ENCODE data around the gene CTXND1.

The CTXND1 gene

DNA sequence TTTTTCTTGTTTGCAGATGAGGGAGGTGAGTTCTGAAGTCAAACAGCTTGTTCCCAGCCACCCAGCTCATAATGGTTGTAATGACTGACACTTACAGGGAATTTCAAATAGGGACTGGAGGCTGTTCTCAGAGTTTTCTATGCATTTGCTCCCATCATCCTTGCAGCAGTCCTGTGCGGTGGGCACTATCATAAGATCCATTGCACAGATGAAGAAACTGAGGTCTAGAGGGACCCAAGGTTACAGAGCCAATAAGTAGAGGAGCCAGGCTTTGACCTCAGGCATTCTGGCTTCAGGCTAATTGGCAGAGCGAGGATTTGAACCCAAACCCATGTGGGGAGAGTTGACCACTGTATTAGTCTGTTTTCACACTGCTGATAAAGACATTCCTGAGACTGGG, 66.9 kb downstream of the CTXND1 start:
- TF ChIP-seq ZBTB7A (IDR thresholded peaks at IDR 0.05; ENCODE audit: low read depth), result no peak
- no peak for TF ChIP-seq RAD21 (IDR thresholded peaks at IDR 0.05; ENCODE audit: low read depth)
- no peak for TF ChIP-seq CEBPB (IDR thresholded peaks at IDR 0.05)
- TF ChIP-seq TEAD4 (IDR thresholded peaks at IDR 0.05), result no peak
- no peak for TF ChIP-seq EP300 (IDR thresholded peaks at IDR 0.05; ENCODE audit: borderline replicate concordance)
- TF ChIP-seq TAF1 (IDR thresholded peaks at IDR 0.05; ENCODE audit: low read depth), result no peak
- TF ChIP-seq TCF12 (IDR thresholded peaks at IDR 0.05; ENCODE audit: low read depth), result no peak
- no peak for TF ChIP-seq NFIC (IDR thresholded peaks at IDR 0.05)
- TF ChIP-seq YY1 (IDR thresholded peaks at IDR 0.05; ENCODE audit: low read depth), result no peak
- TF ChIP-seq, protein P1, sequence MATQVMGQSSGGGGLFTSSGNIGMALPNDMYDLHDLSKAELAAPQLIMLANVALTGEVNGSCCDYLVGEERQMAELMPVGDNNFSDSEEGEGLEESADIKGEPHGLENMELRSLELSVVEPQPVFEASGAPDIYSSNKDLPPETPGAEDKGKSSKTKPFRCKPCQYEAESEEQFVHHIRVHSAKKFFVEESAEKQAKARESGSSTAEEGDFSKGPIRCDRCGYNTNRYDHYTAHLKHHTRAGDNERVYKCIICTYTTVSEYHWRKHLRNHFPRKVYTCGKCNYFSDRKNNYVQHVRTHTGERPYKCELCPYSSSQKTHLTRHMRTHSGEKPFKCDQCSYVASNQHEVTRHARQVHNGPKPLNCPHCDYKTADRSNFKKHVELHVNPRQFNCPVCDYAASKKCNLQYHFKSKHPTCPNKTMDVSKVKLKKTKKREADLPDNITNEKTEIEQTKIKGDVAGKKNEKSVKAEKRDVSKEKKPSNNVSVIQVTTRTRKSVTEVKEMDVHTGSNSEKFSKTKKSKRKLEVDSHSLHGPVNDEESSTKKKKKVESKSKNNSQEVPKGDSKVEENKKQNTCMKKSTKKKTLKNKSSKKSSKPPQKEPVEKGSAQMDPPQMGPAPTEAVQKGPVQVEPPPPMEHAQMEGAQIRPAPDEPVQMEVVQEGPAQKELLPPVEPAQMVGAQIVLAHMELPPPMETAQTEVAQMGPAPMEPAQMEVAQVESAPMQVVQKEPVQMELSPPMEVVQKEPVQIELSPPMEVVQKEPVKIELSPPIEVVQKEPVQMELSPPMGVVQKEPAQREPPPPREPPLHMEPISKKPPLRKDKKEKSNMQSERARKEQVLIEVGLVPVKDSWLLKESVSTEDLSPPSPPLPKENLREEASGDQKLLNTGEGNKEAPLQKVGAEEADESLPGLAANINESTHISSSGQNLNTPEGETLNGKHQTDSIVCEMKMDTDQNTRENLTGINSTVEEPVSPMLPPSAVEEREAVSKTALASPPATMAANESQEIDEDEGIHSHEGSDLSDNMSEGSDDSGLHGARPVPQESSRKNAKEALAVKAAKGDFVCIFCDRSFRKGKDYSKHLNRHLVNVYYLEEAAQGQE (IDR thresholded peaks at IDR 0.05; ENCODE audit: low read depth), result no peak
- no peak for TF ChIP-seq CREB1 (IDR thresholded peaks at IDR 0.05; ENCODE audit: low read depth)
- no peak for TF ChIP-seq FOXM1 (IDR thresholded peaks at IDR 0.05; ENCODE audit: borderline replicate concordance, low read depth)
- TF ChIP-seq, protein P2, sequence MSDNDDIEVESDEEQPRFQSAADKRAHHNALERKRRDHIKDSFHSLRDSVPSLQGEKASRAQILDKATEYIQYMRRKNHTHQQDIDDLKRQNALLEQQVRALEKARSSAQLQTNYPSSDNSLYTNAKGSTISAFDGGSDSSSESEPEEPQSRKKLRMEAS (IDR thresholded peaks at IDR 0.05), result no peak
- TF ChIP-seq, protein P3, sequence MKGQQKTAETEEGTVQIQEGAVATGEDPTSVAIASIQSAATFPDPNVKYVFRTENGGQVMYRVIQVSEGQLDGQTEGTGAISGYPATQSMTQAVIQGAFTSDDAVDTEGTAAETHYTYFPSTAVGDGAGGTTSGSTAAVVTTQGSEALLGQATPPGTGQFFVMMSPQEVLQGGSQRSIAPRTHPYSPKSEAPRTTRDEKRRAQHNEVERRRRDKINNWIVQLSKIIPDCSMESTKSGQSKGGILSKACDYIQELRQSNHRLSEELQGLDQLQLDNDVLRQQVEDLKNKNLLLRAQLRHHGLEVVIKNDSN (IDR thresholded peaks at IDR 0.05), result no peak
- no peak for TF ChIP-seq EGR1 (IDR thresholded peaks at IDR 0.05)

DNA sequence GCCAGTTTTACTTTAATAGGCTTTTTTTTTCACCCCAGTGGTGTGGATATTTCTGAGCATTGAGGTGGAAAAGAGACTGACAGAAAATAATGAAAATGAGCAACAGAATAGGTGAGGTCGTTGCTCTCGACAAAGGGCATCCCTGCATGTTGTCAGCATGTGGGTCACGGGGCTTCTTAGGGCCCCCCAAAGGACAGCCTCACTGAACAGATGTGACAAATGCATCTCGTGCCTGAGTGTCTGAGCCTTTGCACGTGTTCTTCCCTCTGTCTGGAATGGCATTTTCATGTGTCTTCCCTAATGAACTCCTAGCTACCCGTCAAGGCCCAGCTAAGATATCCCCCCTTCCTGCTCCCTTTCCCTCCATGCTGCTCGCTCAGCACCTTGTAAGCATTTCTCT, 67.5 kb downstream of the CTXND1 start:
- no peak for TF ChIP-seq CEBPB (IDR thresholded peaks at IDR 0.05)
- no peak for TF ChIP-seq ZBTB7A (IDR thresholded peaks at IDR 0.05; ENCODE audit: low read depth)
- no peak for TF ChIP-seq NFIC (IDR thresholded peaks at IDR 0.05)

DNA sequence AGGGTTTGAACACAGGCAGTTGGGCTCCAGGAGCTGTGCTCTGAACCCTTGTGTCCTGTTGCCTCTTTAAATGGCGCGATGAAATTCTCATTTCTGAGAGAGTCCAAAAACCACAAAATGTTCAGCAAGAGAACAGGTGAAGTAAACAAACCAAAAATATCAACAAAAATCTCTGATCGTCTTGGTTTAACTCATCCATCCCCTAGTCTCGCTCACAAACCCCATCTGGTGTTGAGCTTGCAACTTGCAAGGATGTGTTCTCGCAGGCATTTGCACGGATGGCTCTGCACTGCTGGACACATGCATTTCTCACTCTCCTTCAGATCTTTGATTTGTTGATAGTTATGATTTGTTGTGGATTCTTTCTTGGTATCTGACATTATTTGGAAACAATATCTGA, 68.1 kb downstream of the CTXND1 start:
- TF ChIP-seq TAF1 (IDR thresholded peaks at IDR 0.05; ENCODE audit: low read depth) (no peak), EP300 (IDR thresholded peaks at IDR 0.05; ENCODE audit: borderline replicate concordance) (no peak), TEAD4 (IDR thresholded peaks at IDR 0.05) (no peak), TCF12 (IDR thresholded peaks at IDR 0.05; ENCODE audit: low read depth) (no peak), YY1 (IDR thresholded peaks at IDR 0.05; ENCODE audit: low read depth) (no peak), NFIC (IDR thresholded peaks at IDR 0.05) (no peak)

DNA sequence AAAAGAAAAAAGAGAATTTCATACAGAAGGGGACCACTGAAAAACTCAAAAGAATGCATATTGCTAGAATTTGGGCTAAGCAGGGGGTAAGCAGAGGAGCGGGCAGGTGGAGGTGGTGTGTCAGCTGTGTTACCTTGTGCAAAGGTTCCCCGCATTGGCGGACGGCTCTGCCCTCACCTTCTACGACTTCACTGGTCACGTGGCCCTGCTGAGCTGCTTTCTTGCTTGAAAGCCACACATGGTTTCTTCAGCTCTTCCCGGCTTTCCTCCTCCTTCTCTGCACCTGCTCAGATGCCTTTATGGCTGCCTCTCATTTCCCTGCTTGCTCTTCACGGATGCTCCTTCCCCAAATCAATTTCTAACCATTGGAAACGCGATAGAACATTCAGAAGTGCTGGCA, 68.7 kb downstream of the CTXND1 start:
- TF ChIP-seq RAD21 (IDR thresholded peaks at IDR 0.05; ENCODE audit: low read depth), result no peak
- no peak for TF ChIP-seq TCF12 (IDR thresholded peaks at IDR 0.05; ENCODE audit: low read depth)
- no peak for TF ChIP-seq TAF1 (IDR thresholded peaks at IDR 0.05; ENCODE audit: low read depth)
- TF ChIP-seq, protein P1 (IDR thresholded peaks at IDR 0.05; ENCODE audit: low read depth), result no peak
- TF ChIP-seq EP300 (IDR thresholded peaks at IDR 0.05; ENCODE audit: borderline replicate concordance), result no peak
- TF ChIP-seq ZBTB7A (IDR thresholded peaks at IDR 0.05; ENCODE audit: low read depth), result no peak
- no peak for TF ChIP-seq EGR1 (IDR thresholded peaks at IDR 0.05)
- TF ChIP-seq, protein P2 (IDR thresholded peaks at IDR 0.05), result no peak
- TF ChIP-seq YY1 (IDR thresholded peaks at IDR 0.05; ENCODE audit: low read depth), result no peak
- TF ChIP-seq TEAD4 (IDR thresholded peaks at IDR 0.05), result no peak
- TF ChIP-seq CREB1 (IDR thresholded peaks at IDR 0.05; ENCODE audit: low read depth), result no peak
- no peak for TF ChIP-seq NFIC (IDR thresholded peaks at IDR 0.05)
- TF ChIP-seq CEBPB (IDR thresholded peaks at IDR 0.05), result no peak

DNA sequence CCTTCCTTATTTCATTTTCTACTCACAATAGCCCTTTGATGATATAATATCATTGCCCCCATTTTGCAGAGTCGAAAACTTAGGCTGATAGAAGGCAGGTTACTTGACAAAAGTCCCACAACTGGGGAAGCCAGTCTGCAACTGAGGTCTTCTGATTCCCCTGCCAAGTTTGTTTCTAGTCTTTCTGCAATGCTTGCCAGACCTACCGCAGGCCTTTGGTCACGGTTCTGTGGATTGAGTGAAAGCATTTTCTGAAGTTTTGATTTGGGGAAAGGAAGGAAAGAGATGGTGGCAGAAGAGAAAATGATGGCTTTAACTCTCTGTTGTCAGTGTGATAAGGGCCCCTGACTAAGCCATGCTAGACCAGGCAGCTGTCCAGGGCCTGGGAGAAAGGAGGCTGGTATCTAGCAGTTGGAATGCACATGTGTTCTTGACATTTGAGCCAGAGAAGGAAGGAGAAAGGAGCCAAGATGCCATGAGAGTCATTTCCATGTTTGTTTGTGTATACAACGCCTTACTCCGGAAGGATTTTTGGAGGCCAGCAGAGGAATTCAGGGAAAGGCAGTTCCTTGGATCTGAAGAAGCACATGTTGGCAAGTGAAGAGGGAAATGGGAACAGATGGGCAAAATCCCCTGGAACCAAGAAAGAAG, 69.3 kb downstream of the CTXND1 start:
- TF ChIP-seq TCF12 (IDR thresholded peaks at IDR 0.05; ENCODE audit: low read depth) (no peak), TAF1 (IDR thresholded peaks at IDR 0.05; ENCODE audit: low read depth) (no peak), FOXM1 (IDR thresholded peaks at IDR 0.05; ENCODE audit: borderline replicate concordance, low read depth) (no peak), ZBTB7A (IDR thresholded peaks at IDR 0.05; ENCODE audit: low read depth) (no peak), TEAD4 (IDR thresholded peaks at IDR 0.05) (no peak), EGR1 (IDR thresholded peaks at IDR 0.05) (no peak), CREB1 (IDR thresholded peaks at IDR 0.05; ENCODE audit: low read depth) (no peak), RAD21 (IDR thresholded peaks at IDR 0.05; ENCODE audit: low read depth) (no peak), CEBPB (IDR thresholded peaks at IDR 0.05) (no peak)
- TF ChIP-seq, protein P3 (IDR thresholded peaks at IDR 0.05), result no peak

DNA sequence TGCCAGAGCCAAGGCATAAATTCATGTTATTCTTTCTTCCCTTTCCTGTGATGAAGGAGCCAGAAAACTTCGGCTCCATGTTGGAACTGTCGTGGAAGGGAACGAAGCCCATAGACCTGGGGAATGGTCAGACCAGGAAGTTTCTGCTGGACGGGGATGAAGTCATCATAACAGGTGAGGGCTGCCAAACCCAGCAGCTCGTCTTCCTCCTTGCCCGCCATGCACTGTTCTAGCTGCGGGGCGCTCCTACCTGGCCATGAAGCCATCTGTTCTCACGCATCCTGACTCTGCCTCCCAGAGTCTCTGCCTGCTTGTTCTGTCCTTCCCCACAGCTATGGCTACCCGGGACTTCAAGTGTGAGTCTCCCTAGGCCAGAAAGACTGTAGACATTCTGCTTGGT, 71.0 kb downstream of the CTXND1 start:
- no peak for TF ChIP-seq CREB1 (IDR thresholded peaks at IDR 0.05; ENCODE audit: low read depth)
- TF ChIP-seq ZBTB7A (IDR thresholded peaks at IDR 0.05; ENCODE audit: low read depth), result no peak
- no peak for TF ChIP-seq YY1 (IDR thresholded peaks at IDR 0.05; ENCODE audit: low read depth)
- TF ChIP-seq EGR1 (IDR thresholded peaks at IDR 0.05), result no peak
- no peak for TF ChIP-seq NFIC (IDR thresholded peaks at IDR 0.05)
- TF ChIP-seq FOXM1 (IDR thresholded peaks at IDR 0.05; ENCODE audit: borderline replicate concordance, low read depth), result no peak
- no peak for TF ChIP-seq TEAD4 (IDR thresholded peaks at IDR 0.05)
- TF ChIP-seq EP300 (IDR thresholded peaks at IDR 0.05; ENCODE audit: borderline replicate concordance), result no peak

All from Ishikawa (cell line).